ENCODE results near the gene SKI. TPM values are rescaled to one million over a fixed set of nuclear protein-coding genes. Genes with fewer than 3 reads are reported as not detected.

Gene SKI
- total RNA-seq, 4 donors from 2014 or later, result 24.4 to 52.4 (median 32.2) TPM

DNA sequence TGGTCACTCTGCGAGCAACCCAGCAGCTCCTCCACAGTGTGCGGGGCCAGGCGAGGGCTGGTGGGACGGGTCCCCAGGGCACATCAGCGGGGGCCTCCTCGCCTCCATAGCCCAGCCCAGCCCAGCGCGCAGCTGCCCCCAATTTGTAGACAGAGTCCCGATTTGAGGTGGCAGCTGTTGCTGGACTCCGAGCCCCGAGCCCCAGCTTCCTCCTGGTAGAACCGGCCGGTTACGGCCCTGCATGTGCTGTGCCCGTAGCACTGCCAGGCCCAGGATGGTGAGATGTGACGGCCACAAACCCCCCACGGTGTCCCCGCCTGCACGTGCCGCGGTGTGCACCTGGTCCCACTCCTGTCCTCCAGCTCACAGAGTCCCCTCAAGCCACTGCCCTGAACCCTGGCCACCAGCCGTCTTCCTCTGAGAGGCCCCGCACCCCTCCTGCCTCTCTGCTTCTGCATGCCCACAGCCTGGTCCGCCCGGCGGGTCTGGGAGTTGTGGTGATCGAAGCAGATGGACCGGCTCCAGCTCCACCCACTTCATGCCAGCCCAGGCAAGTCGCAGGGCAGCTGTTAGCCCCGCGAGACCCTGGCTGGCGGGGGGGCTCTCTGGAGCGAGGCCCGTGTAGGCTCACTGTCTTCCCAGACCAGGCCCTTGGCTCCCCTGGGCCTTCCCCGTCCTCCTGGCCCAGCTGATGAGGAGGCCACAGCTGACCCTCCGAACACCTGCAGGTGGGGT lies 107.8 kb downstream of the SKI start:
- TF ChIP-seq EP300 (IDR thresholded peaks at IDR 0.05; ENCODE audit: low read depth), result no peak
- TF ChIP-seq CTCF (IDR thresholded peaks at IDR 0.05), result no peak
- no peak for TF ChIP-seq POLR2A (IDR thresholded peaks at IDR 0.05)
- TF ChIP-seq POLR2AphosphoS5 (IDR thresholded peaks at IDR 0.05), result no peak
- Histone ChIP-seq H3K4me3 (no peak overlapping the region), H3K27ac (no peak overlapping the region), H3K36me3 (no peaks in the 10 kb centered on the region), H3K4me1 (peaks cover 4 to 6% (median 5%) of the 10 kb centered on the region in 4 donors), H3K9me3 (no peaks in the 10 kb centered on the region), H3K27me3 (no peaks in the 10 kb centered on the region)
- WGBS, 2 donors (ENCODE audit: low coverage in 1 of 2), result 90% methylated on average over 35 of the region's 36 CpGs; no CpG with 5 or more reads in 1 of the 2 donors
- intact Hi-C loops (cut with DNase I; ENCODE audit: low total_unique reads) (no loop called here), in situ Hi-C loops (cut with MboI; ENCODE audit: low pct_ligation_motif_present in 1 of 4, low pct_unique_long_range_greater_than_20kb in 1 of 4, low sequenced_read_pairs in 3 of 4) (no loop called here)
- no peak for DNase-seq

- H3K36me3 ChIP-seq, result no peaks in the 10 kb centered on the region
- H3K9me3 ChIP-seq, result no peaks in the 10 kb centered on the region
- peaks cover 0 to under 1% (median 0%) of the 10 kb centered on the region in 4 donors for H3K4me1 ChIP-seq
- no peak for TF ChIP-seq CTCF (IDR thresholded peaks at IDR 0.05)
- no peak for TF ChIP-seq POLR2AphosphoS5 (IDR thresholded peaks at IDR 0.05)
- TF ChIP-seq POLR2A (IDR thresholded peaks at IDR 0.05), result no peak
- no peak for TF ChIP-seq EP300 (IDR thresholded peaks at IDR 0.05; ENCODE audit: low read depth)
- H3K27ac ChIP-seq, result no peak overlapping the region
- no peaks in the 10 kb centered on the region for H3K27me3 ChIP-seq
- 83% methylated on average over 11 of the region's 11 CpGs; no CpG with 5 or more reads in 1 of the 2 donors for WGBS, 2 donors (ENCODE audit: low coverage in 1 of 2)
- no peak for DNase-seq
- H3K4me3 ChIP-seq, result no peak overlapping the region
- intact Hi-C loops (cut with DNase I; ENCODE audit: low total_unique reads) (no loop called here), in situ Hi-C loops (cut with MboI; ENCODE audit: low pct_ligation_motif_present in 1 of 4, low pct_unique_long_range_greater_than_20kb in 1 of 4, low sequenced_read_pairs in 3 of 4) (no loop called here)
Measured at GRCh38 chr1:2336499-2336898, 108.4 kb downstream of the SKI start.

- no peaks in the 10 kb centered on the region for H3K27me3 ChIP-seq
- in situ Hi-C loops (cut with MboI; ENCODE audit: low pct_ligation_motif_present in 1 of 4, low pct_unique_long_range_greater_than_20kb in 1 of 4, low sequenced_read_pairs in 3 of 4), result no loop called here
- TF ChIP-seq POLR2A (IDR thresholded peaks at IDR 0.05), result no peak
- no peak for TF ChIP-seq EP300 (IDR thresholded peaks at IDR 0.05; ENCODE audit: low read depth)
- no peak for TF ChIP-seq POLR2AphosphoS5 (IDR thresholded peaks at IDR 0.05)
- no peak for TF ChIP-seq CTCF (IDR thresholded peaks at IDR 0.05)
- H3K9me3 ChIP-seq, result no peaks in the 10 kb centered on the region
- intact Hi-C loops (cut with DNase I; ENCODE audit: low total_unique reads), result no loop called here
- no peak overlapping the region for H3K27ac ChIP-seq
- no peak for DNase-seq
- no peaks in the 10 kb centered on the region for H3K36me3 ChIP-seq
- WGBS, 2 donors (ENCODE audit: low coverage in 1 of 2), result 60 to 91% methylated on average over 1 to 21 of the region's 23 CpGs
- H3K4me3 ChIP-seq, result no peak overlapping the region
- H3K4me1 ChIP-seq, result no peaks in the 10 kb centered on the region
Measured at GRCh38 chr1:2337081-2337480, 109.0 kb downstream of the SKI start.

DNA sequence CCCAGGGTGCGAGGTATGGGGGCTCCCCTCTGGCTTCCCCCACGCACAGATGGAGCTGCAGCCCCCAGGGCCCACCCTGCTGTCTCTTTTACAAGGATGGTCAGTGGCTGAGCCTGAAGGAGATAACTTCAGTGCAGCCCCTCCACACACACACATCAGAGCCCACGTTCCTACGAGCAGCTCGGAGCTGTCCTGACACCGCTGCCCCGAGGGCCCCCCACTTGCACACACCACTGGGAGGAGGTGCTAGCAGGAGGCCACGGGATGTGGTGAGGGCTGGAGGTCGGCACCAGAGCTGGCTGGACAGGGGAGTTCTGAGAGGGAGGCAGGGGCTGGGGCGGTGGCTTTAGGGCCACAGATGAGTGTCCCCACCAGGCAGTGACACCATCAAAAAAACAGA lies 109.4 kb downstream of the SKI start:
- intact Hi-C loops (cut with DNase I; ENCODE audit: low total_unique reads), result no loop called here
- H3K36me3 ChIP-seq, result no peaks in the 10 kb centered on the region
- DNase-seq, result no peak
- no peaks in the 10 kb centered on the region for H3K9me3 ChIP-seq
- 72% methylated on average over 10 of the region's 10 CpGs; no CpG with 5 or more reads in 1 of the 2 donors for WGBS, 2 donors (ENCODE audit: low coverage in 1 of 2)
- H3K4me3 ChIP-seq, result no peak overlapping the region
- H3K27me3 ChIP-seq, result no peaks in the 10 kb centered on the region
- no peaks in the 10 kb centered on the region for H3K4me1 ChIP-seq
- TF ChIP-seq POLR2AphosphoS5 (IDR thresholded peaks at IDR 0.05) (no peak), CTCF (IDR thresholded peaks at IDR 0.05) (no peak), EP300 (IDR thresholded peaks at IDR 0.05; ENCODE audit: low read depth) (no peak), POLR2A (IDR thresholded peaks at IDR 0.05) (no peak)
- in situ Hi-C loops (cut with MboI; ENCODE audit: low pct_ligation_motif_present in 1 of 4, low pct_unique_long_range_greater_than_20kb in 1 of 4, low sequenced_read_pairs in 3 of 4), result no loop called here
- H3K27ac ChIP-seq, result no peak overlapping the region

All from transverse colon (tissue), 4 donors.